Ishikawa (cell line): ENCODE measurements around the gene KCNC1.

ENCODE experiments used
- CEBPB ChIP-seq: IDR thresholded peaks from 2 replicates; pipeline ENCODE4 v1.6.1; 2012
- EP300 ChIP-seq: IDR thresholded peaks from 2 replicates; pipeline ENCODE4 v1.6.1; 2012; ENCODE audit warnings: borderline replicate concordance
- YY1 ChIP-seq: IDR thresholded peaks from 2 replicates; pipeline ENCODE4 v1.6.1; 2012; ENCODE audit warnings: low read depth
- TF ChIP-seq, protein P1 (sequence below): IDR thresholded peaks from 2 replicates; pipeline ENCODE4 v1.6.1; 2012
- TF ChIP-seq, protein P2 (sequence below): IDR thresholded peaks from 2 replicates; pipeline ENCODE4 v1.6.1; 2012

DNA sequence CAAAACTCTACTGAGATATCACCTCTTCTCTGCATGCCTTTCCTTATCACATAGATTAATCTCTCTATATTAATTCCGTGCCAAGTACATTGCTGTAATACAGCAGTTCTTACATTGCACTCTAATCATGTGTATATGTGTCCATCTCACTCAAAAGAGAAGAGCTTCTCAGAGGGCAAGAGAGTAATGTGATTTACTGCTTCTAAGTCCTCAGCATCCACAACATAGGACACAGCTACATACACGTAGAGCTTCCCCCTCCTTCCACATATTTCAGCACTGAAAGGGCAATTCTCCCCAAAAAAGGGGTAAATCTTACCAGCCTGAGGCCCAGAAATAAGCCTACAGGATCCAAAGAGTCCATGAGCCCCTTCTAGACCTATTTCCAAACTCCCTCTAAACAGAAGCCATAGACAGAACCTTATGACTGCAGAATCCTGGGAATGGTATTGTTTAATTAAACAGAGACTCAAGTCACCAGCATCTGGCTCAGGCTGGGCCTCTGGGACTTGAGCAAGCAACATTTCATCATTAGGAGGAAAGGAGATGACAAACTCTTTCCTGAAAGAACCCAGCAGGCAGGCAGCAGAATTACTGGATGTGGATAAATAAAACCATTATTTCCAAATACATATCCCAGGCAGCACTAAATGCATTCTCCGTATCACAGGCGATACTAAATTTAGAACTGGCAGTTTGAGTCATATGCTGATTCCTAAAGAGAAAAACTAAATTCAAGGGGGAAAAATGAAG, 87.2 kb downstream of the KCNC1 start:
- TF ChIP-seq EP300: no peak
- TF ChIP-seq, protein P1, sequence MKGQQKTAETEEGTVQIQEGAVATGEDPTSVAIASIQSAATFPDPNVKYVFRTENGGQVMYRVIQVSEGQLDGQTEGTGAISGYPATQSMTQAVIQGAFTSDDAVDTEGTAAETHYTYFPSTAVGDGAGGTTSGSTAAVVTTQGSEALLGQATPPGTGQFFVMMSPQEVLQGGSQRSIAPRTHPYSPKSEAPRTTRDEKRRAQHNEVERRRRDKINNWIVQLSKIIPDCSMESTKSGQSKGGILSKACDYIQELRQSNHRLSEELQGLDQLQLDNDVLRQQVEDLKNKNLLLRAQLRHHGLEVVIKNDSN: no peak
- TF ChIP-seq YY1: no peak
- no peak for TF ChIP-seq CEBPB
- TF ChIP-seq, protein P2, sequence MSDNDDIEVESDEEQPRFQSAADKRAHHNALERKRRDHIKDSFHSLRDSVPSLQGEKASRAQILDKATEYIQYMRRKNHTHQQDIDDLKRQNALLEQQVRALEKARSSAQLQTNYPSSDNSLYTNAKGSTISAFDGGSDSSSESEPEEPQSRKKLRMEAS: no peak
